HS-5 (cell line): ENCODE results near the gene CACNA1F.

Experiments
- DNase-seq: peaks from one replicate; pipeline ENCODE4 v3.0.0-alpha.2; 2012; ENCODE audit warnings: low read depth

Gene CACNA1F

DNA sequence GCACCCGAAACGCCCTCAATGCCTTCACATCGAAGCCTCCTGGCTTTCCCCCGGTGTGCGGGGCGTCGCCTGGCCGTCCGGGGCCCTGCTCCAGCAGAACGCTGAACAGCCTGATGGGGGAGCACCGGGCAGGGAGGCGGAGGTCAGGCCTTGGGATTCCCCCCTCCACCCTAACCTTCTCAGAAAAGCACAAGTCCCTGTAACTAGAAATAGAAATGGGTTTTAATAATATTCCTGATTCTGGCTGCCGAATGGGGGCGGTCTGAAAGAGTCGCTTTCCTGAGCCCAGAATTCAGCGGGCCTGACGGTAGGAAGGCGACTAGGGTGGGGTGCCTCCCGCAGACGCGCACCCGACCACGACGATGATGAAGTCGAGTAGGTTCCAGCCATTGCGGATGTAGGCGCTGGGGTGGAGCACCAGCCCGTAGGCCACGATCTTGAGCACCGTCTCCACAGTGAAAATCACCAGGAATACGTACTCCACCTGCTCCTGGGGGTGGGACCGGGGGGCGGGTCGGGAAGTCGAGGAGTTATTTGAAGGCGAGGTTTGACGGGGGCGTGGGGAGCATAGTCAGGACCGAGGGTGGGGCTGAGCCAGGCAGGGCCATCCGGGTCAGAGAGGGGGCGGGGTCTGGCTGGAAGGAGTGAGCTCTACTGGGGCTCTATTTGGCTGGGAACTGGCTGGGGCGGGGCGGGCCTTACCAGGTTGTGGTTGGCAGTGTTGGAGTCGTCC, 2.5 kb downstream of the CACNA1F start:
- no peak for DNase-seq

DNA sequence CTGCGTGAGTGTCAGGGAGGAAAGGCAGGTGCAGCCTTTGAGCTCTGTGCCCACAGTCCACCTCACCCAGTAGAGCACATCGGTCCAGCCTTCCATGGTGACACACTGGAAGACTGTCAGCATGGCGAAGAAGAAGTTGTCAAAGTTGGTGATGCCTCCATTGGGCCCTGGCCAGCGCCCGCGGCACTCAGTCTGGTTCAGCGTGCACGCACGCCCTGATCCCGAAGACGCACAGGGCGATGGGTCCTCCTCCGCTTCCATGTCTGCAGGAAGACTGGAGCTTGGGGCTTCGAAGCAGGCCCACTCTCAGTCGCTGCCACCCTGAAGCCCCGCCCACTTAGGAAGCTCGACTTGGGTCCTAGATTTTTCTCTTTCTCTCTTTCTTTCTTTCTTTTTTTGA, 5.0 kb downstream of the CACNA1F start:
- DNase-seq, result no peak

DNA sequence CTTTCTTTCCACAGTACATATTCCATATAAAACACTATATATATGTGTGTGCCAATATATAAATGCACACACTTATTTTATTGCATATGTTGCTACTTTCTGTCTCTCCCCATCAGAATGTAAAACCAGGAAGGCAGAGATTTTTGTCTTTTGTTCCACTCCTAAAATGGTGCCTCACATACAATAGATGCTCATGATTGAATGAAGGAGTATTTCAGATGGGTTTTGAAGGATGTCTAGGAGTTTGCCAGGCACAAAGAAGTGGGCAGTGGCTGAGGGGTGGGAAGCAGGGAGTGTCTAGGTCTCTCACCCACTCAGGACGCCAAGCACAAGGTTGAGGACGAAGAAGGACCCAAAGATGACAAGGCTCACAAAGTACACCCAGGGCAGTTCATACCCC, 5.4 kb downstream of the CACNA1F start:
- no peak for DNase-seq

DNA sequence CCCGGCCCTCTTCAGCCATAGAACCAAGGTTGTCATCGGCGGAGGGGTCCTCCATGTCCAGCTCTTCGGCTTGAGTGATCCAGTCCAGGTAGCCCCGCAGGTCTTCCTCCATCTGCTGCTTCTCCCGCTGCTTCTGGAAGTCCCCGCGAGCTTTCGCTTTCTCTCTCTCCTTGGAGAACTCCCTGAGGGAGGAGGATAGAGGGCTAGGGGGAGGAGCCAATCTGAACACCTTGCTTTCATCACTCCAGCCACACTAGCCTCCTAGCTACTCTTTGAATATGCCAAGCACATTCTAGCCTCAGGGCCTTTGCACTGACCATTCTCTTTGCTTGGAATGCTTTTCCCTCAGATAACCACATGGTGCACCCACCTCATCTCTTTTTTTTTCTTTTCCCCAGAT, 6.2 kb downstream of the CACNA1F start:
- DNase-seq, result no peak

DNA sequence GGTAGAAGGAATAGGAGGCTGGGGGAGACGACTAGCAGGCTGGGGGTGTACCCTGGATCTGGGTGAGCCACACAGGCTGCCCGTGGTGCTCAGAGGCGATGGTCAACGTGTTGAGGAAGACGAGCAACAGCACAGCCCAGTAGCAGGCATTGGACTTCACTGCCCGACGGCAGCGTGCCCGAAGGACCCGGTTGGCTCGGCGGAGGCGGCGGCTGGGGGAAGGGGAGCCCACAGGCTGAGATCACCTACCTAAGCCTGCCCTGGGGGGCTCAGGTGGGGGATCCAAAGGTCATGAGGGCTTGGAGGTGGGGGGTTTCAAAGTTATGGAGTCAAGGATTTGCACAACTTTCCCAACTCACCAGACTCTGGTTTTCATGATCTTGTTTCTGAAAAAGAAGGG, 7.3 kb downstream of the CACNA1F start:
- no peak for DNase-seq

DNA sequence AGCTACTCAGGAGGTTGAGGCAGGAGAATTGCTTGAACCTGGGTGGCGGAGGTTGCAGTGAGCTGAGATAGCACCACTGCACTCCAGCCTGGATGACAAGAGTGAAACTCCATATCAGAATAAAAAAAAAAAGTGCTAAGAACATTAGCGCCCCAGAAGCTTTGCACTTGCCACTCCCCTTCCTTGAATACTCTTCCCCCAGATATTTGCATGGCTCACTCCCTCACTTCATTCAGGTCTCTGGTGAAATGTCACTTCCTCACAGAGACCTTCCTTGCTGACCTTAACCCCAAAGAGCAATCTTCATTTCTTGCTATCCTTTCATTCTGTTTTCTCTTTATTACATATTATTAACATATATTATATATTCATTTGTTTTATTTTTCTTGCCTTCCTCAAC, 11.3 kb downstream of the CACNA1F start:
- no peak for DNase-seq

DNA sequence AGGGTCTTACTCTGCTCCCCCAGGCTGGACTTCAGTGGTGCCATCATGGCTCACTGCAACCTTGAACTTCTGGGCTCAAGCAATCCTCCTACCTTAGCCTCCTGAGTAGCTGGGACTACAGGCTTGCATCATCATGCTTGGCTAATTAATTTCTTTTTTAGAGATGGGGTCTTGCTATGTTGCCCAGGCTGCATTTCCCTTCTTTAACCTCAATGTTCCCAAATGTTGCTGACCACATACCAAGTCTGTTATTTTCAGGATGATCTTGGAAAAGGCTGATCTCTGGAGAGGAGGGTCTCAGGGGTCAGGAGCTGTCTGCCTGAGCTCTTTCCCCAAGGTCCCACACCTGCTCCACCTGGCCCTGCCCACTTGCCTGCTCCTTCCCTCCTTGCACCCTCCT, 13.0 kb downstream of the CACNA1F start:
- no peak for DNase-seq

DNA sequence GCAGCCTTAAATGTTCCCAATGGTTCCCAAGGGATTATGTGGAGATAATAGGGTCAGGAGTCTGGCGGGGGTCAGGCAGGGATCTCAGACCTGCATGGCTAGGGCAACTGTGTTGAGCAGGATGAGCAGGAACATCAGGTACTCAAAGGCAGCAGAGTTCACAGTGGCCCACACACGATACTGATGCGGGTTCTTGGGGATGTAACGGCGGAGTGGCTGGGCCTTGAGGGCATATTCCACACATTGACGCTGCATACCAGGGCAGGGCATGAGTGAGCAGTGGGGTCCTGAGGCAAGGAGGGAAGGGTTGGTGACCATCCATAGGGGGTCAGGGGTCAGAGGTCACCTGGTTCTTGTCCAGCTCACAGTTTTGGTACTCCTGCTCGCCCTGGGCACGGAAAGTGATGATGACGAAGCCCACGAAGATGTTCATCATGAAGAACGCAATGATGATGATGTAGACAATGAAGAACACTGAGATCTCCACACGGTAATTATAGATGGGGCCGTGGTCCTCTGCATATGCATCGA, 18.1 kb downstream of the CACNA1F start:
- no peak for DNase-seq

DNA sequence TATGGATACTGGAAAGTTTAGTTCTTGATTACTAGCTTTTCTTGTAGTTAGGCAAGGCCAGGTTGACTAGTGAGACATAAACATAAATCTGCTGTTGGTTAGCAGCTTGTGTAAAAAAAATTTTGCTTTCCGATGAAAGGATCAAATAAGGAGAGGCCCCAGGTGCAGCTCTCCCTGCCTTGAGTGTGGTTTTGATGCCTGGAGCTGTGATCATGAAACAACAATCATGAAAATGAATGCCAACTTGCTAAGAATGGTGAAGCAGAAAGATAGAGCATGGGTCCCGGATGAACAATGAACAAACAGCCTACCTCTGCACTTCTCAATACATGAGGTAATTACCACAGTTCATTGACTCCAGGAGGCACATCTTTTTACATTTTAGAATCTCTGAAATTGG, 18.7 kb downstream of the CACNA1F start:
- no peak for DNase-seq

DNA sequence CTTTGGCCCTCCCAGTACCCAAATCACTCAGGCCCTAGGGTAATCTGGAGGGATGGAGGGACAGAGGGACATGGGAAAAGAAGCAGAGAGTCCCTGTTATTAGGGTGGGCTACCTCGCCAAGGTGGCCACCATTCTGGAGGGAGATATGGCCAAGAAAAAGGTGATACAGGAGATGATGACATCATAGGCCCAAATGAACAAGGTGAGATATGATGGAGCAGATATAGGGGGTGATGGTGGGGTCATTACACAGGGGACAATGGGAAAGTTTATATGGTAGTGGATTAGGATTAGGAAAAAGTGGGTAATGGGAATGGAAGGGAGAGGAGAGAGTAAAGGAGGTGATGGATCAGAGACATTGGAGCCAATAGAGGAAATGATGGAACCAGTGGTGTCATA, 20.3 kb downstream of the CACNA1F start:
- no peak for DNase-seq

DNA sequence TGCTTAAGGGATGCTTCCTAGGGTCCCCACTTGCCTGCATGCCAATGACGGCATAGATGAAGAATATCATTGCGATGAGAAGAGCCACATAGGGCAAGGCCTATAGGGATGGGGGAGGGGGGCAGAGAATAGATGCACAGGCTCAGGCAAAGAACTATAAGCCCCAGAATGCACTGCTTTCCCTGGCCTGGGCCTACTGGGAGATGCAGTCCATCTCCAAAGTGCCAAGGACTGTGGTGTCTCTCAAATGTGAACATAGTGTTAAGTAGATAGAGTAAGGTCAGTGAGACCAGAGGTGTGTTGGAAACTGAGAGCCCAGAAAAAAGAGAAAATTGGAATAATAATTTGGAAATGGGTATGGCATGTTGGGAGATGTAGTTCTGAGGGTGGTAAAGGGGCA, 20.9 kb downstream of the CACNA1F start:
- no peak for DNase-seq

DNA sequence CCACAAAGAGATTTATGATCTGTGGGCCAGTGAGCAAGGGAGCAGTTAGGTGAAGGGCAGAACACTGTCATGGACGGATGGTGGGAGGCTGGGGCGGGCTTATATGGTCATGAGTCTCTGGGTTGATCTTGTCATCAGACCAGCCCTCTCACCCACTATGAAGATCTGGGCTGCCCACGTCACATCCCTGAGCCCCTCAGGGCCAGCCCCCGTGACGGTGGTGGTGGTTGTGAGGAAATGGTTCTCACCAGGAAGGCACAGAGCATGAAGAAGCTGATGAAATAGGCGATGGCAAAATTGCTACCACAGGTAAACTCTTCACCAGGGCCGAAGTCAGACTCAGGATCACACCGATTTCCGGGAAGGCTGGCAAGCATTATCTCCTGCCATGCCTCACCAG, 22.1 kb downstream of the CACNA1F start:
- DNase-seq, result no peak

DNA sequence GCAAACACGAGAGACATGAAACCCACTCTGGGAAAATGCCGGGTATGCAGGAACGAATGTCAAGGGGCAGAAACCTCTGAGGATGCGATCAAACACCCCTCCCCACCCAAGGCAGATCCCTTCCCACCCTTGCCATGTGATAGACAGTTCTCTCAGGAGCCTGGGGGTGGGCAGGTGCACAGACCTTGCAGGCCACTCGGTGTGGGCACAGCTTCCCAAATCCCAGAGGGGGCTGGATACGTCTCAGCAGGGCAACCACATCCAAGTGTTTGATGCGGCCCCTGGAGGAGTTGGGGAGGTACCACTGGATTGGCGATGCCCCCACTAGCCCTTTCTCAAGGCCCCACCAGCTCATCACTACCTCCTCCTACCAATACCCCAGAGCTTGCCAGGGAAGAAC, 22.7 kb downstream of the CACNA1F start:
- no peak for DNase-seq

DNA sequence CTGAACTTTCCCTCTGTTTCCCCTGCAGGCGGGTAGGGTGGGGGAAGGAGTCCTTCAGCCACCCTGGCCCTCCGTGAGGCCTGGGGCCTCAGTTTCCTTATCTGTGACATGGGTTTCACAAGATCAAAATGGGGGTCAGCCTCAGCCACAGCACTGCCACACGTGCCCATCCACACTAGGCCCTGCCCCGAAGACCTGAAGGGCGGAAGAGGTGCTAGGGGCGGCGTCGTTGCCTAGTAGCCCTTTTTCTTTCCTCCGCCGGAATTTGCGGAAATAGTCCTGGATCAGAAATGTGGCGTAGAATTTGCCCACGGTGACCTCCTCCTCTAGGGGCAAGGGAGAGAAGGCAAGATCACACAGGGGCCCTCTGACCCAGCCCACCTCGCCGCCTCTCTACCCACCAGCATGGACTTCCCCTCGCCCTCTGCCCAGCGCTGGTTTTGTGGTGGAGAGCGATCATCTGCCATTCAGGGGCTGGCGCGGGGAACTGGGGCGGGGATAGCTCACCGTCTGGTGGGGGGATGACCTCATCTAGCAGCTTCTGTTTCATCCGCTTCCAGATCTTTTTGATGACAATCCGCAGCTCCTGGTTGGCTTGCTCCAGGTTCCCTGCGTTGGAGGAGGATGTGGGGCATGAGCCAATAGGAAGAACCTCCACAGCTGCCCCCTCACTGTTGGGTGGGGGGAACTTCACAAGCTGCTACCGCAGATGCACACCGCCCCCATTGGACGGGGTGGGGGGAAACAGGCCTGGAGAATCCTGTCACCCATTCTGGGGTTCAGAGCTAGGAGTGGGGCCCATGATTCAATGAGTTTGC, 23.5 kb downstream of the CACNA1F start:
- no peak for DNase-seq

DNA sequence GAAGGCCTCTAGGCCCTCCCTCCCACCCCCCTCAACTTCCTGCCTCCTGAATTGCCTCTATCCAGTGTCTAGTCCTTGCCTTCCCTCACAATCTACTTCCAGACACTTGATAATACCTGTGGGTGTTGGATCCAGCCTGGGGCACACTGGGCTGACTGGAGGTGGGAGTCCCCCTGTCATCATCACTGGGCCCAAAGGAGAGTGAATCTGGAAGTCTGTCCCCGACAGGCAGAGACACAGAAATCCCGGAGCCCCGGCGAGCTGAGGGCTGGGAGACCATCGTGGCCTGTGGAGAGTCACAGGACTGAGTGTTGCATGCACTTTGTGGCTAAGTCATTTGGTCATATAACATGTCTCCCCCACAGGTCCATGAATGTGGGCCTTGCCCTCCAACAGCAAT, 24.7 kb downstream of the CACNA1F start:
- no peak for DNase-seq

DNA sequence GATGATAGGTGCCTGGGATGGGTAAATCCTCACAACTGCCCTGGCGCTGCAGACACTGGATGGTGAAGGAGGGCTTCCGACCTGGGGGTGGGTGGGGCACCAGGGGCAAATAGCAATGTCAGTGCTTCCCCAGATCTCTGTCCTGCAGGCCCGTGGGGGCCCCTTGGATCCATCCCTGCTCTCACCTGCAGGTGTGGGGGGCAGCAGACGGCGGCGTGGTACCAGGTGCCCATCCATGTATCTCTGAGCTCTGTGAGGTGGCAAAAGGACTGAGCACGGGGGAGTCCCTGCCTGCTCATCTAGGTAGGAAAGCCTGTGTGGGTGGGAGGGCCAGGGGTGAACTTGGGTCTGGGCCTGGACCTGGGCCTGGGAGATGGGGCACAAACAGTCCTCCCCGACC, 26.6 kb downstream of the CACNA1F start:
- DNase-seq, result no peak

DNA sequence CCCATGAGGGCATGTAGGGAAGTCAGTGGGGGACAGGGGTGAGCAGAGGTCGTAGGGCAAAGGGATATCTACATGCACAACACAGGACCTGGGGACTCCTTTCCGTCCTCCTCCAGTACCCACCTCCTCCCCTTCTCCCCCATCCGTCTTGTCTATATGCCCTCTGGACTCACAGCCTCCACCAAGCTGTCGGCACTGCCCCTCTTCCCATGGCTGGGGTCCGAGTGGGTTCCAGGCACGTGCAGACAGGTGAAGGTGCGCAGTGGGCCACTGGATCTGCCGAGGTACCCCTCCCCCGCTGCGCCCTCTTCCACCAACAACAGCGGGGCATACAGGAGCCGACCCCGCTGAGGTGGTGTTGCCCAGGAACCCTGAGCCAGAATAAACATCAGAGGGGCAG, 27.7 kb downstream of the CACNA1F start:
- no peak for DNase-seq

DNA sequence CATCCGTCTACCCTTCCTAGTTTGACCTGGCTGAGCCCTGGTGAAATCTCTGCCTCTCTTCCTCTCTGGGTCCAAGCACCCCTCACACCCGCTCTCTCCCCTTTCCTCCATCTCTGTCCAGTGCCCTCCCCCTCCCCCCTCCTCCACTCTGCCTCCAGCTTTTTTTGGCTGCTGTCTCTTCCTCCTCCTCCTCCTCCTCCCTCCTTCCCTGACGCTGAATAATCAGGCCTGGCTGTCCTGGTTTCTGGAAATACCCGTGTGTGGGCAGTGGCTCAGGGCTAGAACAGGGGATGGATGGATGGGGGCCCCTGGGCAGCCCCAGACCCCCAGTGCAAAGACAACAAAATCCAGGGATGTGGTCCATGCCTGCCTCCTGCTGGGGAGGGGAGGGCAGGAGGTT, 28.4 kb downstream of the CACNA1F start:
- DNase-seq, result no peak

DNA sequence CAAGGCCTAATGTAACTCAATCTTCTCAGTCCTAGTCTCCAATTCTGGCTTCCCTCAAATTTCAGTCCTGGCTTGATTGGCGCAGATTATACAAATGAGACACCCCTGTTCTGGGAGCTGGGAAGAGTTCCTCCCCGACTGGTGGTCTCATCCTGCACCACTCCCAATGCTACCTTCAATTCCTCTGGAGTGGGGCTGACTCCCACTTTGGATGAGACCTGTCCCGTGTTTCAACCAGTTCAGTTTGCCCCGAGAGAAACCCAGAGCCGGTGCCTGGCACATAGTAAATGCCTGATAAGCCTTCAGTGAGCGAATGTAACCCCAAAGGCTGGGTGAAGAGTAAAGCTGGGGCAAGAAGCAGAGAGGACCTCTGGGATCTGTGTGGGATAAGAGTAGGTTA, 29.1 kb downstream of the CACNA1F start:
- no peak for DNase-seq

DNA sequence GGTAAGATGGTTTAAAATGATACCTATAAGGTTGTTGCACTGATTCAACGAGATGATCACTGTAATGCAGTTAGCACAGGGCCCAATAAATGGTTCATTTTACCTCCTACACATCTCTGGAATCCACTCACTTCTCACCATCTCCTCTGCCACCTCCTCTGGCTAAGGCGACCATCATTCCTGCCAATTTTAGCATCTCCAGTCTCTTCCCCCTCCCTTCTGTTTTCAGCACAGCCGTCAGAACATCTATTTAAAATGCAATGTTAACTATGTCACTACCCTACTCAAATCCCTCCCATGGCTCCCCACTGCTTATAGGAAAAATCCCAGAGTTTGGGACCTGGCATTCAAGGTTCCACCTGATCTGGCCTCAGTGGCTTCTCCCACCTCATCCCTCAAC, 29.6 kb downstream of the CACNA1F start:
- DNase-seq, result no peak

DNA sequence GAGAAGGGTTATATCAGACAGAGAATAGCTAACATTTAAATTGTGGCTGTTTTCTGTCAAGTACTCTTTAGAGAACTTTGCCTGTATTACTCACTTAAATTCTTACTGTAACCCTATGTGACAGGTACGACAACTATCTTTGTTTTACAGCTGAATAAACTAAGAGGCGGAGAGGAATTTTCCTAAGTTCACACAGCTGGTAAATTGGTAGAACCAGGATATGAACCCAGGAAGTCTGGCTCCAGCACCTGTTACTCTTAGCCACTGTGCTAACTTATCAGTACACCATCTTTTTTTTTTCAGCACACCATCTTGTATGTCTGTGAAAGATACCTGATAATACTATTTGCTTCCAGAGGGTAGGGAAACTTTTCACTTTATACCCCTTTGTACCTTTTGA, 31.1 kb downstream of the CACNA1F start:
- no peak for DNase-seq

DNA sequence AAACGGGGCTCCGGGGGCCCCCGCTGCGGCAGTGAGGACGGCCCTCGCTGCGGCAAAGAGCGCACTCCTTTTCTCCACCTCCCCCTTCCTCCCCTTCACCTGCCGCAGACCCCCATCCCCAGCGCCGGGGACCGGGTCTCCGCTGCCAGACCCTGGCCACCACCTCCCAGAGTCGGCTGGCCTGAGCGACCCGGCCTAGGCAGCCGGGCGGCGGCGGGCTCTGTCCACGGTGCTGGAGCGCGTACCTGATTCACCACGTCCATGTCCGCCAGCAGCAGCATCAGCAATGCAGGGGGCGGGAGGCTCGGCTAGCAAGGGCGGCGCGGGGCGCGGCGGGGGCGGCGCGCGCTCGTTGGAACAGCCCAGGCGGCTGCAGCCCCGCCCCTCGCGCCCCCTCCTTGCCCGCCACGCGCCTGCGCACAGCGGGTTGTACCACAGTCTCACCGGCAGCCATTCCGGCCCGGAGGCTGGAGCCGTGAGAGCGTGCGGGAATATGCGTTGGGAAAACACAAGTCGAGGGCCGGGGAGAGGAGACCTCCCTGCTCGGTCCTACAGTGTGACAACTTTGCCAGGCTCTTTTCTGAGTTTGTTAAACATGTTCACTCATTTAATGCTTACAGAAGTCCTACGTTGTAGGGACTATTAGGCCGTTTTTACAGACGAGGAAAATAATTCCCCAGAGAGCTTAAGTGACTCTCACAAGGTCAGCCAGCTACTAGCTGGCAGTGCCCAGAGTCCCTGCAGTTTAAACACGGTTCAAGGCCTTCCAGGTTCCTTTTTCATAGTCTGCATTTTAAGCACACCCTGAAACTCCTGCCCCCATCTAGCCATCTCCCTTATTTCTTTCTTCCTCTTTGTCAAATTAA, 33.0 kb downstream of the CACNA1F start, which contains the start of gene SYP:
Gene SYP, minus strand, starts transcription at position 288 of the 866 bp plus-strand sequence. Its CDS starts 7 bp downstream, at position 281.
- DNase-seq, result peak; percentile 33

DNA sequence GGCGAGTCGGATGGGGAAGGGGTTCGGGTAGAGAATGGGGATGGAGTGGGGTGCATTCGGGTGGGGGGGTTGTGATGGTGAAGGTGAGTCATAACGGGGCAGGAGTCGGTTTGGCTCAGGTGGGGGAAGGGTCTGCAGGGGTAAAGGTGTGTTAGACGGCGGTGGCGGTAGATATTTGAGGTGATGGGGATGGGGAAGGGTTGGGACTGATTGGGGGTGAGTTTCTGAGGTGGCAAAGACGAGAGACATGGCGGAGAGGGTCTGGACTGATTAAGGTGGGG, 33.9 kb downstream of the CACNA1F start:
- DNase-seq, result no peak
